ENCODE data around the gene POLE4. TPM values are rescaled to one million over a fixed set of nuclear protein-coding genes. Genes with fewer than 3 reads are reported as not detected.

Gene POLE4
- total RNA-seq, 1 donor from 2014 or later = 19.1 TPM

DNA sequence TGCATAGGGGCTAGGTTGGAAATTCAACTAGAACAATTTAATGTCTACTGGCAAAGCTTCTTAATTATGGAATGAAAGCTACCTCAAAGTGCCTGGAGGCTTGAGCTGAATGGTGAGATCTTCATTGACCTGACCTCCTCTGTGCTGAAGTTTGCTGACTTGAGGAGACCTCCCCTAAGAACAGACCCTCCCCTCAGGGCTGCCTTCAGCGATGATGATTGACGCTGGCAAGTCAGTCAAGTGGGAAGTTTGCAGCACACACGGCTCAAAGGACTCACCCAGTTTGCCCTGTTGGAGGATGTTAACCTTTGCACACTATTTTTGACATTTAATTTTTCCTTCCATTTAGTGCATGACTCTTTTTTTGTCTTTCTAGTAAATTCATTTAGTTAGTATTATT lies 17.2 kb upstream of the POLE4 start:
- no peak for DNase-seq

DNA sequence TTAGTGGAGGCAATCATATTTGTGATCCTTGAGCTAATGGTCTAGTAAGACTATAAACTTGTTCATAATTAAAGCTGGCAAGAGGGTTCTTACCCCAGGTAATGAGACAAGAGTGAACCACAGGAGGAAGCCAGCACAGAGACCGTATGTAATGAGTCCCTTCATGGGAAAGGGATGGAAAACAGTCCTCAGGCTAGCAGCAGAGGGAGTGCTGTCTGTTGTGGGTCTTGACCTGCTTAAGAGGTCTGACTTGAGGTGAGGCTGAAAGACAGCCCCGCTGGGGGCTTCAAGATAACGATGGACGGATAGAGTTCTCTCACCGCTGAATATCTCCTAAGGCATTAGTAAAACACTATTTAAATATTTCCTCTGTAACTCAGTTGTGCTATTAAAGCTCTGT lies 16.2 kb upstream of the POLE4 start:
- no peak for DNase-seq

DNA sequence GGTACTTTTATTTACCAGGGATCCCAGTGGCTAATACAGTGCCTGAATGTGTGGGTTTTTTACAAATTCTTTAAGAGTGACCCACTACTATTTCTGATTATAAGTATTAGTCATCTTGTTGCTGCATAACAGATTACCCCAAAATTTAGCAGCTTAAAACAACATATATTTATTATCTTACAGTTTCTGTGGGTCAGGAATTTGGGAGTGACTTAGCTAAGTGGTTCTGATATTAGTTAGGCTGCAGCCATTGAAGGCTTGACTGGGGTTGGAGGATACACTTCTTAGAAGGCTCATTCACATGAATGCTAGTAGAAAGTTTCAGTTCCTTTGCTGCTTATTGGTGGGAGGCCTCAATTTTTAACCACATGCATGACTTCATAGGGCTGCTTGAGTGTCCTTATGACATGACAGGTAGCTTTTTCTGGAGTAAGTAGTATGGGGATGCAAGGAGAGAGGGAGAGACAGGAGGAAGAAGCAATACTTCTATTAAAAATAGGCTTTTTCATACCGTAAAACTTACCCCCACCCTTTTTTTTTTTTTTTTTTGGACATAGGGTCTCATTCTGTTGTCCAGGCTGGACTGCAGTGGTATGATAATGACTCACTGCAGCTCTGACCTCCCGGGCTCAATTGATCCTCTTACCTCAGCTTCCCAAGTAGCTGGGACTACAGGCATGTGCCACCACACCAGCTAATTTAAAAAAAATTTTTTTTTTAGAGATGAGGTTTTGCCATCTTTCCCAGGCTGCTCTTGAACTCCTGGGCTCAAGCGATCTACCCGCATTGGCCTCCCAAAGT lies 13.3 kb upstream of the POLE4 start:
- DNase-seq = no peak

DNA sequence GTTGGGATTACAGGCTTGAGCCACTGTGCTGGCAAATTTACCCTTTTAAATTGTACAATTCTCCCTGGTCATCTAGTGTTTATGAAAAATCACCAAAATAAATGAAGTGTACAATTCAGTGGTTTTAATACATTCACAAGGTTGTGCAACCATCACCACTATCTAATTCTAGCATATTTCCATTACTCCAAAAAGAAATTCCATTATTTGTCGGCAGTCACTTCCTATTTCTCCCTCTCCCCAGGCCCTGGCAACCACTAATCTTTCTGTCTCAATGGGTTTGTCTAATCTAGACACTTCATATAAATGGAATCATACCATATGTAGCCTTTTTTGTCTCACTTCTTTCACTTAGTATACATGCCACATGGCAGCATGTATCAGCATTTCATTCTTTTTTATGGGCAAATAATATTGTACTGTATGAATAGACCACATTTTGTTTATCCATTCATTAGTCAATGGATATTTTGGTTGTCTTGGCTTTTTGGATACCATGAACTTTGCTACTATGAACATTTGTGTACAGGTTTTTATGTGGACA lies 12.6 kb upstream of the POLE4 start:
- DNase-seq = no peak

DNA sequence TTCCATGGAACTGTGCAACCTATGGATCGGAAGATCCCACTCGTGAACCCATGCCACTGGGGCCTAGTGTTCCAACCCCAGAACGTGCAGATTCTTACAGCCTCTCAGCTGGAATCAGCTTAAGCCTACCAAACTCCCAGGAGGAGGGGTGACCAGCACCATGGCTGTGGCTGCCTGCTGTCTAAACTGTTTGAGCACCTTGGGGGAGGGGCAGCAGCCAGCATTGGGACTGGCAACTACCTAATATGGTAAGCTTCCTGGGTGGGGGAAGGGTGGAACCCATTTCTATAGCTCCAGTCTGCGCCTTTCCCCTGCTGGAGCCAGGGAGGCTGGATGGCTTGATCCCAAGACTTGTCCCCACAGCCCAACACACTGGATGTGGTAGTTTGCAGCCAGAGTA lies 10.7 kb upstream of the POLE4 start:
- DNase-seq = no peak

DNA sequence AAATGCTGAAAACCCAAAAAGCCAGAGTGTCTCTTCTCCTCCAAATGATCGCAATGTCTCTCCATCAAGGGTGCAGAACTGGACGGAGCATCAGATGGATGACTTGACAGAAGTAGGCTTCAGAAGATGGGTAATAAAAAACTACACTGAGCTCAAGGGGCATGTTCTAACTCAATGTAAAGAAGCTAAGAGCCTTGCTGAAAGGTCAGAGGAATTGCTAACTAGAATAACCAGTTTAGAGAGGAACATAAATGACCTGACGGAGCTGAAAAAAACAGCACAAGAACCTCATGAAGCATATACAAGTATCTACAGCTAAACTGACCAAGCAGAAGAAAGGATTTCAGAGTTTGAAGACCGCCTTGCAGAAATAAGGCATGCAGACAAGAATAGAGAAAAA lies 9.7 kb upstream of the POLE4 start:
- no peak for DNase-seq

DNA sequence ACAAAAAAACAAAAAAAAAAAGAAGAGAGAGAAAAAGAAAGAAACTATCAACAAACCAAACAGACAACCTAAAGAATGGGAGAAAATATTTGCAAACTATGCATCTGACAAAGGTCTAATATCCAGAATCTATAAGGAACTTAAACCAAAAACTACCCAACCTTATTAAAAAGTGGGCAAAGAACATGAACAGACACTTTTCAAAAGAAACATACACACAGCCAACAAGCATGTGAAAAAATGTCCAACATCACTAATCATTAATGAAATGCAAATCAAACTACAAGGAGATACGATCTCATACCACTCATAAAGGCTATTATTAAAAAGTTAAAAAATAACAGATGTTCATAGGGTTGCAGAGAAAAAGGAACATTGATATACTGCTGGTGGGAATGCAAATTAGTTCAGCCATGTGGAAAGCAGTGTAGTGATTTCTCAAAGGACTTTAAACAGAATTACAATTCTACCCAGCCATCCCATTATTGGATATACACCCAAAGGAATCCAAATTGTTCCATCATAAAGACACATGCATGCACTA lies 7.2 kb upstream of the POLE4 start:
- DNase-seq = no peak

DNA sequence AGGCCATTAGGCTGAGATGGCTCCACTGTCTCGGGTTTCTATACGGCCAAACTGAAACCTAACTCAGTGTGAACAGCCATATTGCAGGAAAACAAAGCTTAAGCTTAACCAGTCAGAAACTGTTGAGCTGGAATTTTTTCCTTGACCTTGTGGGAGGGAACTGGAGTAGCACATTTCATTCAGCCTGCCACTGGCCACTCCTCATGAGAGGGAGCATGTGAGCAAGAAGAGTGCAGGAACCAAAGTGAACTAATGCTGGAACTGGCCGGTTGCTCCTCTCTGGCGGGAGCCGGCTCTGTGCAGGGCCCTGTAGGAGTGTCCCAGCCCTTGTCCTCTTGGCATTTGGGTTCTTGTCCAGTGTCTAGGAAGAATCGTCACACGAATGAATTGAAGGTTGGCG lies 5.9 kb upstream of the POLE4 start:
- no peak for DNase-seq

DNA sequence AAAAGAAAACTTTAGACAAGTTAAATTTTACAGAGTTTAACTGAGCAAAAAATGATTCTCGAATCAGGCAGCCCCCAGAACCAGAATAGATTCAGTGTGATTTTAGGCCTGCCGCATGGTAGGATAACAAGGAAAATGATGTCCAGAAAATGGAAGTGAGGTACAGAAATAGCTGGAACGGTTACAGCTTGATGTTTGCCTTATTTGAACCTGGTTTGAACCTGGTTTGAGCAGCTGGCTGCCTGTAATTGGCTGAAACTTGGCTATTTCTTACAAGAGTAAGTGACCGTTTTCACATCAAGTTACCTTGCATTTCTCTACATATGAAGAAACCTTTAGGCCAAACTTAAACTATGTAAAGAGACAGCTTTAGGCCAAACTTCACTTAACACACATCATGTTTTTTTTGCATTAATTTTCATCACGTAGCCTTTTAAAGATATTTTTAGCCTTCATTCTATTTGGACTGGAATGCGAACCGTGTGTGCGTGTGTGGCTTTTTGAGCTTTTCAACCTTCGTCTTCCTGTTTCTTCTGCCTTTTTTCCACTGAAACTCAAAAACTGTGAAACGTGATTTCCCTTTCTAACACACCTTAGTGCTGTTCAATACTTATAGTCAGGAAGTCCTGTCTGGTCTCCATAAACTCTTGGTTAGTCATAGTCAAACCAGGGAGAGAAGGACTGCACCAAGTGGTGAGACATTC lies 4.5 kb upstream of the POLE4 start:
- DNase-seq = no peak

DNA sequence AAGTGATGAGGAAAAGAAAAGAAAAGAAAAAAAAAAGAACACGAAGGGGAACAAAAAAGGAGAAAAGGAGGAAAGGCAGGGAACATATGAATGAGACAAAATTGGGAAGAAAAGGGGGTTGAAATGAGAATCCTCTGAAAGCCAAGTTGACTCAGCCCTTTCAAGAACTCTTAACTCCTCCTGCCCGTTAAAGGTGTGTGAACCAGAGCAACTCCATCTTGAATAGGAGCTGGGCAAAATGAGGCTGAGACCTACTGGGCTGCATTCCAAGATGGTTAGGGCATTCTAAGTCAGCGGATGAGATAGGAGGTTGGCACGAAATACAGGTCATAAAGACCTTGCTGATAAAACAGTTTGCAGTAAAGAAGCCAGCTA lies 4.0 kb upstream of the POLE4 start:
- no peak for DNase-seq

DNA sequence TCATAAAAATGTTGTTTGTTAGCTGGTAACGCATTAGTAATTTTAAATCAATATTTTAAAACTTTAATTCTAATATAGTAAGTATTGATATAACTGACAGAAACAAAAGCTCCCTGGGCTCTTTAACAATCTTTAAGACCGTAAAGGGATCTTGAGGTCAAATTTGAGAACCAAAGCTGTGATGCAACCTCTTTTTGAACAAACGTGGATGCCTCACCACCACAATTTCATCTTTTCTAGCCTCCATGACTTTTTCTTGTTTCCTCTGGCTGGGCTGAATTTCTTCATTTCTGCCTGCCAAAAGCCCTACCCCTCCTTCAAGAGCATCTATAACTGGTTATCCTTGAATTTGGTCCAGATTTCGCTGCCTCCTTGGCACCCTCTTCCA lies 563 bp upstream of the POLE4 start:
- no peak for DNase-seq

DNA sequence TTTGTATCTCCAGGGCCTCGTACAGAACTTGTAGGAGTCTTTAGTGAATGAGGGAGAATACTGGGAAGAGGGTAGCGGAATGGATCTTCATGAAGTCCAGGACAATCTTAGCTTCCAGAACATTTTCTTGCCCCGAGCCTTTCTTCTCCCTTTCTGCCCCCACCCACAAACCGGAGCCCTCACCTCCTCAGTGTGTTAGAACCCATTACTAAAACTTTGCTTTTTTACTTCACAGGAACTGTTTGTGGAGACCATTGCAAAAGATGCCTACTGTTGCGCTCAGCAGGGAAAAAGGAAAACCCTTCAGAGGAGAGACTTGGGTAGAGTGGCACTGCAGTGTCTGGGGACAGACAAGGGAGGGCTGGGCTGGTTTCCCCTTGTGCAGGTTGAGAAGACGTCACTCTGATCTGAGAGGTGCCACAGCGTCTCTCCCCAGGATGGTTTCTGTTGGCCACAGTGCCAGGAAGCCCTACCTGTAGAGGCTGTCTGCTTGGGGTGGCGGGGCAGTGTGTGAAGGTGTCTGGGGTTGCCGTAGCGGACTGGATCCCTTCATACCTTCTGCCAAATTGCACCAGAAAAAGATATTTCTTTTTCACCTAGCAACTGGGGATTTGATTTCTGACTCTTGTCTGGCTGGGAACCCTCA lies 786 bp downstream of the POLE4 start:
- DNase-seq = no peak

DNA sequence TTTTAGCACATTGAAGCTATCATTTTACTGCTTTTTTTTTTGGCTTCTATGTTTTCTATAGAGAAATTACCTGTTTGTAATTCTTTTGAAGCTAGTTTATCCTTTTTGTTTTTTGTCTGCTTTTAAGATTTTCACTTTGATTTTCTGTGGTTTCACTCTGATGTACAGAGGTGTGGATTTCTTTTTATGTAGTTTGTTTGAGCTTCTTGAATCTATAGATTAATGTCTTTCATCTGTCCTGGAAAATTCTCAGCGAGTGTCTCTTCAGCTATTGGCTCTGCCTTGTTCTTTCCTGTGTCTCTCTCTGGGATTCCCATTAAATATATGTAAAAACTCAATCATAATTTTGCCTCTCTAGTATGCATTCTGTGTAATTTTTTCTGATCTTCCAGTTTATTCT lies 8.4 kb downstream of the POLE4 start:
- no peak for DNase-seq

DNA sequence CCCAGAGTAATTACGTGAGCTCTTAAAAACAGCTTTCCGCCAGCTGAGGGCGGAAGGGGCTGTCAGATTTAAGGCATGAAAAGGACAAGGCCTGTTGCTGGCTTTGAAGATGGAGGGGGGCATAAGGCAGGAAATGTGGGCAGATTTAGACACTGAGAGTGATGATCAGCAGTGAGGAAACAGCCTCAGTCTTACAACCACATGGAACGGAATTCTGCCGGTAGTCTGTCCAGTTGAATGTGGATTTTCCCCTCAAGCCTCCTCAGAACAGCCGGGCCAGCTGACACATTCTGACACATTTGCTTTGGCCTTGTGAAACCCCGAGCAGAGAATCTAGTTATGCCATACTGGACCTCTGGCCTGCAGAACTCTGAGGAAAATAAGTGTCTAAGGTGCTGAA lies 16.6 kb downstream of the POLE4 start:
- no peak for DNase-seq

DNA sequence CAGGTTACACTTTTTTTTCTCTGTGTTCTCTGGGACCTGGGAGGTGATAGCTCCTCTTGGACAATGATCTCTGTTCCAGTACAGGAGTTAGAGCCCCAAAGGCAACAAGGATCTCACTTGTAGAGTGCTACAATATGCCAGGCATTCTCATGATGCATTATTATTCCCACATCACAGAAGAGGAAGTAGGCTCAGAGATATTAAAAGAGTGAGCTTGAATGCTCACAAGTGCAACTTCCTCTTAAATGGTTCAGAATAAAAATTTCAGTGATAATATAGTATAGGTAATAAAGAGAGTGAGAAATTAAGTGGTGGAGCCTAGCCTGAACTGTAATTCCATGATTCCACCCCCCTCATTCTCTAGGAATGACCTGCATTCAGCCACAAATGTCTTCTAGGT lies 21.4 kb downstream of the POLE4 start:
- DNase-seq = no peak

DNA sequence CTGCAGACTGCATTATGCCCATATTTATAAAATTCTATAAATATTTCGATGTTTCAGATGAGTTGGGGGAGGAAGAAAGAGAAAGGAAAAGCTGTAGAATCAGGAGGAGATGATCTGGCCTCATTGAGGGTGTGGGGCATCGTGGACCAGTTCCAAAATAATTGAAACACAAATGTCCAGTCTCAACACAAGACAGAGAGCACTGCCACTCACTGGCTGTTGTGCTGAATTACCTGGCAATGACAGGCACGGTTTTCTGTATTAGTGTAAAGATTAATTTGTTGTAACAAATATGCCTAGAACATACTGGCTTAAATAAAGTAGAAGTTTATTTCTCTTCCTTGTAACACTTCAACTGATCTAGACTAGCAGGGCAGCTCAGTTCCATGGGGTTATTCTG lies 24.1 kb downstream of the POLE4 start:
- DNase-seq = no peak

DNA sequence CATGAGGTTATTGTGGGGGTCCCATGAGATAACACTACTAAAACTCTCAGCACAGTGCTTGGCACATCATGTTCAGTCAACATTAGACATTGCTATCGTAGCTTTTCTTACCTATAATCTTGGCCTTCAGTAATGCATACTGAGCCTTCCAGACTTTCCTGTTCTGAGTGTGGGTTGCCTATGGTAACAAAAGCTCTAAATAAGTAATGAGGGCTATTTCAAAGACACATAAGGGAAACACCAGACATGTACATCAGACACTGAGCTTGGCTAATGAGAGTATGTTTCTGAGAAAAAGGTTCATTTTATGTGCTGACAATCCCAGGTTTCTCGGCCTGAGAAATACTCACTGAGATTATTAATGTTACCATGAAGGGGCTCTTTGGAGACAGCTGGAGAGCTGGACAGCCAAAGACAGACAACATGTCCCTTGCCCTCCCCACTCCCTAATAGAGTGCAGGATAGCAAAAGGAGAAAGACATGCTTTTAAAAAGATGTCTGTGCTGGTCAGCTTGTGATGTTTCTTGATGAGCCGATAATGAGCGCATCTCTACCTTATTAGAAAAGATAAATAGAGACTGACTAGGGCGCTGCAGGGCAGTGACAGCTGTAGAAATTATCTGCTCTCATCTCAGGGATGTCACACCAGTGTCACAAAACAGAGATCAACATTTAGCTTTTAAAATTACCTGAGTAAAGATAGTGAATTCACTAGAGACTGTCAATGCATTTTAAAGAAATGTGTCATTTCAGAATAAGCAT lies 25.4 kb downstream of the POLE4 start:
- DNase-seq = no peak

DNA sequence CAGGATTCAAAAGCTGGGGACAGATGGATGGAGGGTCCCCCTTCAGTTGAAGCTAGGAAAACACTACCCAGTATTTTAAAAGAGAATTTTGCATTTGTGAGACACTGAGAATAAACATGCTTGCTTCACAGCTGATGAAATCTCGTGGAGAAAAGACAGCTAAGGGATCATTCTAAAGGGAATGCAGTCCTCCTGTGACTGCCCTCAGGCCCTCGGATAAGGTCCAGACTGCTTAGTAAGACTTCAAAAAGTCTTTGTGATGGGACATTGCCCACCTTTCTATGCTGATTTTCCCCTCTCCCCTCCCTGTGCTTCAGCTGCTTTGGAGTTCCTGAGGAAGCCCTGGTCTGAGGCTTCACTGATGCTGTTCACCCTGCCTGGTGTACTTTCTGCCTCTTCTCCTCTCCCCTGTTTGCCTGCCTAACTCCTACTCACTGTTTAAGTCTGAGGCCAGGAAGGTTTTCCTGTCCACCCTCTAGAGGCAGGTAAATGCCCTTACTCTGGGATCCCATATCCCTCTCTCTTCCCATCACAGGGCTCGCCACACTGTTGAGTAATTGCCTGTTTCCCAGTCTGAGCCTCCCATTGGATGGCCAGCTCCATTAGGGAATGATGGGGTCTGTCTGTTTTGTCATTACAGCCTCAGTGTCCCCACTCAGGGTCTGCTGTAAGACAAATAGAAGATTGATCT lies 26.6 kb downstream of the POLE4 start:
- no peak for DNase-seq

DNA sequence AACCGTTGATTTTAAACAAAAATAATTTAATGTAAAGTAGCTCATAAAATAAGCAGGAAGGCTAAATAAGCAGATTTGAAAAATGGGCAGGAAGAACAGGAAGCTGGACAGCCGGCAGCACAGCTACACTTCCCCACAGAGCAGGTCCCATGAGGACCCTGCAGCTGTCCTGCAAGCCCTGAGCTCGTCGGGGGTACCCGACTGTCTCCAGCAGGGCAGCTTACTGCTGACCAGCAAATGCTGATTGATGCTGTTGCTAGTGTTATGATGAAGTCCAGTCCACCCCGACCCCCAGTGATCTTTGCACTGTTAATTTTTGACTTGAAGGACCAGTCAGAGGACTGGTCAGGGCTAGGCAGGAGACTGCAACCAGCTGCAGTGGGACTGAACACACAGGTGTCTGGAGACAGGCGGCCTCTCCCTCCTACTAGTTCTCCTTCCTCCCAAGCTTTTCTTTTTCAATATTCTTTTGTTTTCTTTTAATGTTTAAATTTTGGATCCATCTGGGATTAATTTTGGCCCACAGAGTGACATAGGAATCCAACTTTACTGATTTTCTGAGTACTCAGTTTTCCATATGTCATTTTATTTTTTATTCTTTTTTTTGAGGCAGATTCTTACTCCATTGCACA lies 27.7 kb downstream of the POLE4 start:
- peak; percentile 57 for DNase-seq

DNA sequence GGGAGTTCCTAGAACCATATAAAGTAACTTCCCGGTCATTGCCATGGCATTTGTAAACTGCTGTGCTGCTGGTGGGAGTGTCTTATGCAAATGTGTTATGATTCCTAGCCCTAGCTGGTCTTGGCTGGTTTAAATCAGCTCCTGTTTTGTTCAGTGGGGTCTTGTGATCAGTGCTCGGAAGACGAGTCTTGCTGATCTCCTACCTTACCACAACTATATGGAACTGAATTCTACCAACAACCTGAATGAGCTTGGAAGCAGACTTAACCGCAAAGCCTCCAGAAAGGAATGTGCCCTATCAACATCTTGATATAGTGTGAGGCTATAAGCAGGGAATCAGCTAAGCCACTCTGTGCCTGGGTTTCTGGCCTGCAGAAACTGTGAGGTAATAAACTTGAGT lies 33.5 kb downstream of the POLE4 start:
- DNase-seq = peak; percentile 59

DNA sequence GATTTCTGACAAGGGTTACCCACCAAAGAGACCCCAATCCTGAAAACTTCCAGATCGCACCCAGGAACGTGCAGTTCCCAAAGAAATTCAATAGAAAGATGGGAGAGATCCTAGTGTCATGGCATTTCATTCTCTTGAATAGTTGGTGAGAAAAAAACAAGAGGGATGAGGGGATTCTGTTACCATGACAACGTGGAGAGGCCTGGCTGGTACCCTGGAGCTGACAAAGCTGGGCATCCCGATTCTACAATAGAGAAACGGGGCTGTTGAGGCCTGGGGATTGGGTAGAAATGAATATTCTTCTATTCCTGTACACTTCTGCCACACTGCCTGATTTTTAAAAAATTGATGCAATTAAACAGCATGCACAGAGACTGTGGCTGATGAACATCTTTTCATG lies 41.0 kb downstream of the POLE4 start:
- no peak for DNase-seq

Measured in tongue (tissue), 2 donors.